Measurements from ENCODE around the gene VPS26B. TPM values are rescaled to one million over a fixed set of nuclear protein-coding genes. Genes with fewer than 3 reads are reported as not detected.
A peak's percentile ranks its signal among the peaks of the same experiment; 100 is the strongest.

The VPS26B gene
- total and polyA plus RNA-seq, 8 donors, result 11.7 to 90.4 (median 23.2) TPM

DNA sequence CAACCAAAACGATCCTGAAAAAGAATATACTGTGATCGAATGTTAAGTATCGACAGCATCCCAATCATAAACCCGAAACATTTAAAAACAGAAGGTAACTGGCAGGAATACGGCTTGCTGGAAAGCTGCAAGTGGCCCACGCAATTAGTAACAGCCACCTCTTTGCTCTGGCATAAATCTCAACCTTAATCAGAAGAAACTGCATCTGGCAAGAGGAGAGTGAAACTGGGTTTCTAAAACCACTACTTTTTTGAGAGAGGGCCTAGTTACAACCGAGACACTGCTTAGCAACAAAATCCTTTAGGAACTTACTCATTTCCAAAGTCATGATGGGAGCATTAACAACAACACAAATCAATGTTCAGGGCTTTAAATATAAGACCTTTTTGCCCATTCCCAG lies 8.6 kb upstream of the VPS26B start:
- no peak for TF ChIP-seq POLR2A (IDR thresholded peaks at IDR 0.05)
- no peak for TF ChIP-seq EP300 (IDR thresholded peaks at IDR 0.05)
- TF ChIP-seq POLR2AphosphoS5 (IDR thresholded peaks at IDR 0.05), result no peak
- TF ChIP-seq, protein P1, sequence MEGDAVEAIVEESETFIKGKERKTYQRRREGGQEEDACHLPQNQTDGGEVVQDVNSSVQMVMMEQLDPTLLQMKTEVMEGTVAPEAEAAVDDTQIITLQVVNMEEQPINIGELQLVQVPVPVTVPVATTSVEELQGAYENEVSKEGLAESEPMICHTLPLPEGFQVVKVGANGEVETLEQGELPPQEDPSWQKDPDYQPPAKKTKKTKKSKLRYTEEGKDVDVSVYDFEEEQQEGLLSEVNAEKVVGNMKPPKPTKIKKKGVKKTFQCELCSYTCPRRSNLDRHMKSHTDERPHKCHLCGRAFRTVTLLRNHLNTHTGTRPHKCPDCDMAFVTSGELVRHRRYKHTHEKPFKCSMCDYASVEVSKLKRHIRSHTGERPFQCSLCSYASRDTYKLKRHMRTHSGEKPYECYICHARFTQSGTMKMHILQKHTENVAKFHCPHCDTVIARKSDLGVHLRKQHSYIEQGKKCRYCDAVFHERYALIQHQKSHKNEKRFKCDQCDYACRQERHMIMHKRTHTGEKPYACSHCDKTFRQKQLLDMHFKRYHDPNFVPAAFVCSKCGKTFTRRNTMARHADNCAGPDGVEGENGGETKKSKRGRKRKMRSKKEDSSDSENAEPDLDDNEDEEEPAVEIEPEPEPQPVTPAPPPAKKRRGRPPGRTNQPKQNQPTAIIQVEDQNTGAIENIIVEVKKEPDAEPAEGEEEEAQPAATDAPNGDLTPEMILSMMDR (IDR thresholded peaks at IDR 0.05), result no peak
- Histone ChIP-seq H3K27ac (no peak overlapping the region), H3K4me1 (no peaks in the 10 kb centered on the region), H3K36me3 (peaks cover 6 to 40% (median 35%) of the 10 kb centered on the region in 4 donors), H3K27me3 (no peaks in the 10 kb centered on the region), H3K9me3 (no peaks in the 10 kb centered on the region), H3K4me3 (no peak overlapping the region)
- 67 to 85% (median 70%) methylated on average over 7 of the region's 7 CpGs for WGBS, 5 donors
- no peak for DNase-seq
- intact Hi-C loops (cut with DNase I; ENCODE audit: low total_unique reads), result no loop called here

DNA sequence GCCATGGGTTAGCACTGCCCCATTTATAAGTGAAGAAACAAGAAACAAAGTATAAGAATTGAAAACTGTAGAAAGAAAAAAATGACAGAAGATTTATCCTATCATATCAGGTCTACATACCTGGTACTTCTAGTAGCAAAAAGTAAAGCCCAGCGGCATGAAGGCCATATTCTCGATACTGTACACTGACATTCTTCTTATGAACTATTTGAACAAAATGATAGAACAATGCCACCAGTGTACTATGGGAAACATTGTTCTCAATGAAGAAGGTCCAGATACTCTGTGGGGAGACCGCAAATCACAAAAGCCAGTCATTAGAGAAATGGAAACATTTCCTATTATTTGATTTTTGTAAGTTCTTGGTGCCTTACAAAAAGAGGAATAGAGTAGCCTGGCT lies 7.7 kb upstream of the VPS26B start:
- no peaks in the 10 kb centered on the region for H3K9me3 ChIP-seq
- H3K36me3 ChIP-seq, result peaks cover 6 to 40% (median 35%) of the 10 kb centered on the region in 4 donors
- TF ChIP-seq EP300 (IDR thresholded peaks at IDR 0.05), result no peak
- TF ChIP-seq, protein P1 (IDR thresholded peaks at IDR 0.05), result no peak
- no peak for TF ChIP-seq POLR2AphosphoS5 (IDR thresholded peaks at IDR 0.05)
- no peak for TF ChIP-seq POLR2A (IDR thresholded peaks at IDR 0.05)
- no peak for DNase-seq
- intact Hi-C loops (cut with DNase I; ENCODE audit: low total_unique reads), result no loop called here
- H3K27ac ChIP-seq, result no peak overlapping the region
- 89 to 96% (median 94%) methylated on average over 3 of the region's 3 CpGs for WGBS, 5 donors
- no peaks in the 10 kb centered on the region for H3K4me1 ChIP-seq
- no peak overlapping the region for H3K4me3 ChIP-seq
- no peaks in the 10 kb centered on the region for H3K27me3 ChIP-seq

DNA sequence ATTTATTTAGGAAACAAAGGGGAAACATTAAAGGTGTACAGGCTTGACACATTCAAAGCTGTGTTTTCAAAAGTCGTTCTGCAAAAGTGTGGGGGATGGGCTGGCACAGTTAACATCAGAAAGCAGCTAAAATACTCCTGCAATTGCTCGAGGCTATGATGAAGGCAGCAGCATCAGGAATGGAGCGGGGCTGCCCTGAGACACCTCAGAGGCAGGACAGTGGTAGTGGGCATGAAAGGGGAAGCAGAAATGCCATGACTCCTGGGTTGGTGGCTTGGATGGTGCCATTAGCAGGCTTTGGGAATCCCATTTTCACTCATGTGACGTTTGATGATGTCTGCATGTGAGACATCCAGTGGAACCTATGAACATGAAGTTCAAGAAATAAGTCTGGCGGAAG lies 1.4 kb upstream of the VPS26B start:
- H3K27me3 ChIP-seq, result no peaks in the 10 kb centered on the region
- no peak for TF ChIP-seq POLR2AphosphoS5 (IDR thresholded peaks at IDR 0.05)
- TF ChIP-seq, protein P1 (IDR thresholded peaks at IDR 0.05), result no peak
- no peak for TF ChIP-seq POLR2A (IDR thresholded peaks at IDR 0.05)
- TF ChIP-seq EP300 (IDR thresholded peaks at IDR 0.05), result no peak
- no peaks in the 10 kb centered on the region for H3K9me3 ChIP-seq
- WGBS, 5 donors, result 7 to 10% (median 8%) methylated on average over 5 of the region's 5 CpGs
- peaks cover 20 to 44% (median 37%) of the 10 kb centered on the region in 4 donors for H3K4me1 ChIP-seq
- peak overlapping the region in 2 of 5 donors; percentile 95 for H3K27ac ChIP-seq
- peak in 1 of 2 donors; percentile 18 for DNase-seq
- H3K4me3 ChIP-seq, result peak overlapping the region; percentile 92 to 96 (median 94)
- peaks cover 6 to 23% (median 22%) of the 10 kb centered on the region in 4 donors for H3K36me3 ChIP-seq
- intact Hi-C loops (cut with DNase I; ENCODE audit: low total_unique reads), result no loop called here

DNA sequence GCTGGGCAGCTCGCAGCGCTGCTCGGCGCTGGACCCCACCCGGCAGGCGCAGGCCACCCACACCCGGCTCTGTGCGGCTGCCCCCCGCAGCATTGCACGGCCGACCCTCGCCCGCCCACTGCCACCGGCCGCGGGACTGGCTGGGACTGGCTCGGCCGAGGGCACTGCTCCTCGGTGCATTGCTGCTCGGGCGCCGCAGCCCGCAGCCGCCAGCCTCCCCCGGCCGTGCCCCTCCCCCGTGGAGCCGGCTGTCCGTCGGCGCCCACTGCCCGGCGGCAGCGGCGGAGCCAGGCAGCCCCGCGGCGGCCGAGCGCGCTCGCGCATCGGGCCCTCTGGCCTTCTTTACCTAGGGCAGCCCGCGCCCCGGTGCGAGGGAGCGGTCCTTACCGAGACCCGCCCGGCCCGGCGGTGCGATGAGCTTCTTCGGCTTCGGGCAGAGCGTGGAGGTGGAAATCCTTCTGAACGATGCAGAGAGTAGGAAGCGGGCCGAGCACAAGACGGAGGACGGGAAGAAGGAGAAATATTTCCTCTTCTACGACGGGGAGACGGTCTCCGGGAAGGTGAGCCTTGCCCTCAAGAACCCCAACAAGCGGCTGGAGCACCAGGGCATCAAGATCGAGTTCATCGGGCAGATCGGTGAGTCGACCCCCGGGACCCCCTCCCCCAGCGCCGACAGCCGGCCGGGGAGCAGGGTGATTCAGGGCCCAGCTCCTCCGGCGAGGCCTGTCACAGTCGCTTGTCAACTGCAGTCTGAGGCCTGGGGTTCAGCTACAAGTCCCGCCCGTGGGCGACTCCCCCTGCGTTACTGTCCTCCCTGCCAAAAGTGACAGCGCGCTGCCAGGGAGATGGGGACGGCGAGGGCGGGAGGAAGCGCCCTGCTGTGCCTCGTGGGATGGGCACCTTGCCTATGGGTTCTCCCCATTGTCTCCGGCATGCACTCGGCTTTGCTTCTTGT lies 516 bp downstream of the VPS26B start:
- H3K27ac ChIP-seq, result peak overlapping the region; percentile 88 to 95 (median 95)

More for the DNA sequence above, 516 bp downstream of the VPS26B start:
- Histone ChIP-seq H3K27me3 (no peaks in the 10 kb centered on the region), H3K9me3 (no peaks in the 10 kb centered on the region), H3K36me3 (peaks cover 0 to 4% (median 3%) of the 10 kb centered on the region in 4 donors), H3K4me3 (peak overlapping the region; percentile 92 to 96 (median 94)), H3K4me1 (peaks cover 20 to 57% (median 38%) of the 10 kb centered on the region in 4 donors)
- TF ChIP-seq POLR2A (IDR thresholded peaks at IDR 0.05) (no peak), EP300 (IDR thresholded peaks at IDR 0.05) (no peak), POLR2AphosphoS5 (IDR thresholded peaks at IDR 0.05) (no peak)
- TF ChIP-seq, protein P1 (IDR thresholded peaks at IDR 0.05), result no peak
- intact Hi-C loops (cut with DNase I; ENCODE audit: low total_unique reads), result no loop called here
- 0 to 1% (median 1%) methylated on average over 32 to 93 of the region's 93 CpGs for WGBS, 5 donors
- peak; percentile 43 to 68 for DNase-seq

All from stomach (tissue), 9 donors.